Measurements from ENCODE around the gene UCHL1.

Gene UCHL1

GRCh38 chr4:41256740-41257256 is at the start of gene UCHL1:
UCHL1 (plus strand) TSS chr4:41256928; CDS start chr4:41256977, 49 bp downstream.
- peak; percentile 16 for DNase-seq

- DNase-seq, result no peak
Observed at GRCh38 chr4:41207291-41207831, 49.4 kb upstream of the UCHL1 start.

- DNase-seq, result no peak
Observed at GRCh38 chr4:41209187-41209586, 47.5 kb upstream of the UCHL1 start.

GRCh38 chr4:41209901-41210300 is 46.8 kb upstream of the UCHL1 start:
- DNase-seq, result no peak

- no peak for DNase-seq
Observed at GRCh38 chr4:41211951-41212615, 44.6 kb upstream of the UCHL1 start.

GRCh38 chr4:41212616-41213203 is 44.0 kb upstream of the UCHL1 start:
- no peak for DNase-seq

GRCh38 chr4:41213625-41214135 is 43.0 kb upstream of the UCHL1 start:
- DNase-seq, result no peak

GRCh38 chr4:41214136-41214824 is 42.4 kb upstream of the UCHL1 start, which contains the start of gene APBB2:
APBB2 (minus strand) TSS chr4:41214542; CDS start chr4:41033254, 181,288 bp downstream.
- peak; percentile 96 for DNase-seq

- DNase-seq, result peak; percentile 39
Observed at GRCh38 chr4:41214825-41215146, 41.9 kb upstream of the UCHL1 start.

- no peak for DNase-seq
Observed at GRCh38 chr4:41215155-41215554, 41.6 kb upstream of the UCHL1 start.

- no peak for DNase-seq
Observed at GRCh38 chr4:41215969-41216293, 40.8 kb upstream of the UCHL1 start.

GRCh38 chr4:41216294-41217019 is 40.3 kb upstream of the UCHL1 start:
- DNase-seq, result peak; percentile 85

- DNase-seq, result no peak
Observed at GRCh38 chr4:41217020-41217333, 39.8 kb upstream of the UCHL1 start.

GRCh38 chr4:41217374-41217773 is 39.4 kb upstream of the UCHL1 start:
- DNase-seq, result no peak

GRCh38 chr4:41218703-41219102 is 38.0 kb upstream of the UCHL1 start:
- DNase-seq, result no peak

- no peak for DNase-seq
Observed at GRCh38 chr4:41219421-41219950, 37.2 kb upstream of the UCHL1 start.

- DNase-seq, result no peak
Observed at GRCh38 chr4:41221850-41222645, 34.7 kb upstream of the UCHL1 start.

GRCh38 chr4:41227902-41228301 is 28.8 kb upstream of the UCHL1 start:
- DNase-seq, result no peak

GRCh38 chr4:41232406-41232805 is 24.3 kb upstream of the UCHL1 start:
- DNase-seq, result no peak

GRCh38 chr4:41232856-41233255 is 23.9 kb upstream of the UCHL1 start:
- no peak for DNase-seq

- no peak for DNase-seq
Observed at GRCh38 chr4:41236032-41236431, 20.7 kb upstream of the UCHL1 start.

GRCh38 chr4:41236508-41236907 is 20.2 kb upstream of the UCHL1 start:
- no peak for DNase-seq
